ENCODE measurements around the gene HOXD12.

The HOXD12 gene

DNA sequence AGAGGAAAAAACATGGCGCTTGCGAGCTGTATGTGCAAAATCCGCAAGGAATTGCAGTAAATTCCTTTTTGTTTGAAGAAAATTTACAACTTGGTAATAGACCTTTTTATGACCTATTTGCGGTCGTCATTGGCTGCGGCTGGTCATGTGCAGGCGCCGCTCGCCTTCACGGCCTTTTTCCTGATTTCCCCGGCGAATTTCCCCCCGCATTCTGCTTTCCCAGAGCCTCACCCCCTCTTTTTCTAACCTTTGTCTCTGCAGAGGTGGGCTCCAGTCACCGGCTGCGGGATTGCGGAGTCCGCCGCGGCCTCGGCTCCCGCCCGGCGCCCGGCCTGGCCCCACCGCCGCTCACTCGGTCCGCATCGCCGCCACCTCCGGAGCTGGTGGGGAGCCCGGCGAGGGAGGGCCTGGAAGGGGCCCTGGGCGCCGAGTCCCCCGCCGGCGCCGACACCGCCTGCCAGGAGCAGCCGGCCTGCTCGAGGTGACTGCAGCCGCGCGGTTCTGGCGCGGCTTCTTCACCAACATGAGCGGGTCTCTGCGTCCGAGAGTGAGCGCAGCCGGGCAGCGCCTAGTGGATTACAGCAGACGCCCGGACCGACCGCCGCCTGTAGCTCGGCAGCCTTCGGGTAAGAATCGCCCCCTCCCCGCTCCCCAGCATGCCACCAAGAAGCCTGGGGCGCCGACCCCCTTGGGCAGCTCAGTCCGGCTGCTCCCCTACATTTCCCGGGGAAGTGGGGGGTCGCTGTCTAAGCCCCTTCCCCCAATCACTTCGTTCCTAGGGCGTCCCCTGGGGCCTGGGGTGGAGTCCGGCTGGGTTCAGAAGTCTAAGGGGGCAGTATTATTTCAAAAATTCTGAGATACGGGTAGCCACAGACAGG, 37.0 kb downstream of the HOXD12 start:
- no peak for DNase-seq

DNA sequence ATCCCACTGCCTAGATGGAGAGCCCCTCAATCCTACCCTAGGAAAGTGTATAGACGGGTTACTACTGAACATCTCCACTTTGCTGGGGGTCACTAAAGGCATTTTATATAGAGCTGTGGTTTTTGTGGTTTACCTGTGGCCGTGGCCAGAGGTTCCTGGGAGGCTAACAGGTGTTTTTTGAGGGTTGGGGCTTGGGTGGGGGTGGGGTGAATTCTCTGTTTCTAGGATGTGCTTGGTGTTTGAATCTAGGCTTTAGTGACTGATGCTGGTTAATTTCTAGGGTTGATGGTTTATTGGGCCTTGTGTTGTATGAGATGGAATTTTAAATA, 37.6 kb downstream of the HOXD12 start:
- no peak for DNase-seq

DNA sequence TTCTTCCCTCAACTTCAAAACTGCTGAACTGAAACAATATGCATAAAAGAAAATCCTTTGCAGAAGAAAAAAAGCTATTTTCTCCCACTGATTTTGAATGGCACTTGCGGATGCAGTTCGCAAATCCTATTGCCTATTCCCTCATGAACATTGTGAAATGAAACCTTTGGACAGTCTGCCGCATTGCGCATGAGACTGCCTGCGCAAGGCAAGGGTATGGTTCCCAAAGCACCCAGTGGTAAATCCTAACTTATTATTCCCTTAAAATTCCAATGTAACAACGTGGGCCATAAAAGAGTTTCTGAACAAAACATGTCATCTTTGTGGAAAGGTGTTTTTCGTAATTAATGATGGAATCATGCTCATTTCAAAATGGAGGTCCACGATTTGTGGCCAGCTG, 38.3 kb downstream of the HOXD12 start:
- no peak for DNase-seq

DNA sequence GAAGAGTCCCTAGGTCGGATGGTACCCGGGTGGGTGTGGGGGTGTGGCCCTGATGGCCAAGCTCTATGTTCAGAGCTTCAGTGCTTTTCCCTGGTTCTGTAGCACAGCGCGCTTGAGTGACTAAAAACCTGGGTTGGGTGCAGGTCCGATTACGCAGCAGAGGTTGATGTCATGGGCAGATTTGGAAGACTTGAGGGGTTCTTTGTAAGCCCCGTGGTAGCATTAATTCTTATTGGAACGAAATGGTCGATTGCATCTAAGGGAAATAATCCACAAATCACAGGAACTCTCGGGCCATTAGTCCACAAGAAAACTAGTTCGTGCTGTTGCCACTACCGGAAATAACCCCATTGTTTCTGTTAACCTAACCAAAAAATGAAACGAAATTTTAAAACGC, 38.9 kb downstream of the HOXD12 start:
- no peak for DNase-seq

GRCh38 chr2:176138923-176139660, 39.5 kb downstream of the HOXD12 start:
- no peak for DNase-seq

DNA sequence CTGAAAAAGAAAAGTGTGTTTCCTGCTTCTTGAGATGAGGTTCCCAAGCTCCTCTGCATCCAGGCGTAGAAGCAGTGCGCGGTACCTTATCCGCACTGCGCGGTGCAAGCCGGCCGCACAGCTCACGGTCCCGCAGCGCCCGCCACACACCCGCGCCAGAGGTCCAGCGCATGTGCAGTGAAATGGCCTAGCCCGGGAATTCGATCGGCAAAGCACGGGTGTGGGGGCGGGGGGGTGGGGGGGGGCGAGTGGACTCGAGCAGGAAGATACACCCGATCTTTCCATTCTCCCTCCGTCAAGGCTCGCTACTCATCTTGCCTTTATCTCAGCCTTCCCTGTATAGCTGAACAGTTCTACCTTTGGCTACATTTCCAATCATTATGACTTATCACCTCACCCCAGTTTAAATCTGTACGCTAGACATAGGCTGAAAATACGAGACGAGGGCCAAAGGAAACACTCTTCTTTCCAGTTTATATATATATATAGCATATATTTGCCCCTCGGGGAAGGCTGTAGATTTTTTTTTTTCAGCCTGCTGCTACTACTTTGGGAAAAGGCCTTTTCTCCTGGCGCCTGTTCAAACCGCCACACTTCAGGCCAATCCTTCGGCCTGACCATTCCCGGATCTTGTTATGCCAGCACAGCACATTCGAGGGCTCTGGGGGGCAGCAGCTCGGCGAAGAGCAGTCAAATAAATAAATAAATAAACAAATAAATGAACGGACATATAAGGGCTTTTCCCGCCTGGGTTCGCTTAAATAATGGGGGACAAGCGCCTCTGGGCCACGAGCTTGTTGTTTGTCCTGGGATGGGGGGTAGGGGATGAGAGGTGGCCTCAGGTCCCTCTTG, 40.3 kb downstream of the HOXD12 start:
- DNase-seq, result no peak

DNA sequence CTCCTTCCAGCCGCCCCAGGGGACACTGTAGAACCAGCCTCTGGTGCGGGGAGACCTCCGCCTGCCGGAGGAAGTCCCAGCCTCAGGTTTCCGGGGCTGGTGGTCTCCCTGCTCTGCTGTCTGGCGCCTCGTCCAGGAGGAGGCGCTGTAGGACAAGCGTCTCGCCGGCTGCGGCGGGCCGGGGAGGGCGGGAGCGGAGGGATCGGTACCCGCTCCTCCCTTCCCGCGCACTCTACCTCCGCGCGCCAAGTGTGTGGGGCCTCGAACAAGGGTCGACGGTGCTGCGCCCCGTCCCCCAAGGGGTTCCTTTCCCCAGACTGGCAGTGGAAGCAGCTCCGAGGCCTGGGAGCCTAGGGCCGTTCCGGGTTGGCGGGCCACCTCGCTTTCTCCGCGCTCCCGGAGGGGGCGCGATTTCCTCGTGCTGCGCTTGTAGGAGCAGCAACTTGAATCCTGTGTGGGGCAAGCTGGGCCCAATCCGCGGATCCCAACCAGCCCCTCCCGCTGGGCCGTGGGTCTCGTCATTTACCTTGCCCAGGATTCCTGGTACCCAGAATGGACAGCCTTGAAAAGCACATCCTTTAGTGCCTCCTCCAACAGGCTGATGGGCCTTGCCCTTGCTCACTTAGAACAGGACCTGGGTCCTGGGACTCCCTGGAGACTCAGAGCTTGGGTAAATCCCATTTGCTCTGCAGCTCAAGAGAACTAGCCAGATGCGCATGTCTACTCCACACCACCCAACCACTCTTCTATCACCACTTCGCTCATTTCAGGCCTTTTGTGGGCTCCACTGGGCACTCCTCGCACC, 41.1 kb downstream of the HOXD12 start:
- peak; percentile 23 for DNase-seq

- DNase-seq, result no peak
Measured at GRCh38 chr2:176142281-176142680, 42.7 kb downstream of the HOXD12 start.

DNA sequence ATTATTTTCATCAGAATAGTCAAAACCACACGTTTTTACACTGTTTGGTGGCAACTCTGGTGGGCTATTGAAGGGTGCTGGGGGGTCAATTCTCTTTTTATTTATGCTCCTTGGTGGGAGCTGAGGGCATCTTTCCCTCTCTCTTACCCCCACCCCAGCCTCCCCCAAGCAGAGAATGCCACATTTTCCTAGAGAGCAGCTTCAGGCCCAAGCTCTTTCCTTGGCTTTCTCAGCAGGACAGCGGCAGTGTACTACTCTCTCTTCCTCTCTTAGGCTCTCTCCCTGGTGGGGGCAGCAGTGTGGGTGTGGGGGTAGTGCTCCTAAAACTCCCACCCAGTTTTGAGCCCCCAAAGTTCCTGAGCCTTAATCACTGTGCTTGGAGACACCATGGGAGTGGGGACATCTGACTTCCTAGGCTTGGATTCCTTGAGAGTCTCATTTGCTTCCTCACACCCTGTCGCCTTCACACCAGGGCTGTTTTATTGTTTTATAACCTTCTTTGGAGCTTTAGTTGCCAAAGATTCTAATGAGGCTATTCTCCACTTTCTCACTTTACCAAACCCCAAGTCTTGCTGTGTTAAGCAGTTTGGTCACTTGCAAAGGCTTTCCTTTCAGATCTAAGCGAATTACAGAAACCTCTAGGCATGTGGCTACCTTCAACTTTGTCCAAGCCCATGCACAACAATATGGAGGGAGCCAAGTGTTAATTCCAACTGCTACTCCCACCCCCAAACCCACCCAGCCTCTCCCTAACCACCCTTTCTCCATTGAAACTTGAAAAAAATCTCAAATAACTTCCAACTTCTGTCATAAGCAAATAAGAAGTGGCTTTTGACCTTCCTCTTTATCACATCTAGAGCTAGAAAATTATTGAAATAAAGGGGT, 45.7 kb downstream of the HOXD12 start:
- DNase-seq, result no peak

DNA sequence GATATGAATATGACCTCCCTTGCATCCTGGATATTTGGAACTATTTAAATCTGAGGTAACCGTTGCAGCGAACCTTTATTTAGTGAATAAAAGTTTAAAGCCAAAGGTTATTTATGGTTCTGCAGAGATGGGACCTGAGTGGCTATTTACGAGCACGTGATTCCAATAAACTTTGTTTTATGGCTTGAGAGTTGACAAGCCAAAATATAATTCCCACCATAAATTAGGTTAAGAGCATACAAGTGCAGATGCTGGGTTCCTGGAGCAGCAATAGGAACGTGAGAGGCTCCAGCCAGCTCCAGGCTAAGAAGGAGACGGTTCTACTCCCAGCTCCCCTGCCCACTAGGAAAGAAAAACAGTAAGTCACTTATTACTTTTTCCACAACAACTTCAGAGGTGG, 46.5 kb downstream of the HOXD12 start:
- no peak for DNase-seq

GRCh38 chr2:176146645-176147044, 47.0 kb downstream of the HOXD12 start:
- no peak for DNase-seq

- no peak for DNase-seq
Measured at GRCh38 chr2:176147210-176147799, 47.7 kb downstream of the HOXD12 start.

GRCh38 chr2:176147800-176148496, 48.4 kb downstream of the HOXD12 start:
- DNase-seq, result no peak

- DNase-seq, result no peak
Measured at GRCh38 chr2:176148751-176149421, 49.3 kb downstream of the HOXD12 start.

DNA sequence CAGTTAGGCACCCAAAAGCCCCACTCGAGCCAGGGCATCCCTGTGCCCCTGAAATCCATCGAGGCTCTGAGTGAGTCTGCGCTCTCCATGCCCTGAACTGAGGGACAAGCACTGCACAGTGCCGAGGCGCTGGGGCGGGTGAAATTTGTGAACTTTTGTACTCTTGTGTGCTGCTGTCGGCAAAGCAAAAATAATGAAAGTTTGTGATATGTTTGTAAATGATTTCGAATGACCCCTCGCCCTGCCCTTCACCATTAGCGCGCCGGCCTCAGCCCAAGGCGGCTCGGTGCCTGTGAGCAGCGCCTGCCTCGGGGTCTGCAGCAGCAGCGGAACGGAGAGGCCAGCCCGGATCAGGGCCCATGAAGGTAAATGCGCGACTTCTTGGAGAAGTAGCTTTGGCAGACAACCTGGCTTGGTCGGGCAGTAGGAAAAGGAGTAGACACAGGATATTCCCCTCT, 49.9 kb downstream of the HOXD12 start:
- DNase-seq, result no peak

DNA sequence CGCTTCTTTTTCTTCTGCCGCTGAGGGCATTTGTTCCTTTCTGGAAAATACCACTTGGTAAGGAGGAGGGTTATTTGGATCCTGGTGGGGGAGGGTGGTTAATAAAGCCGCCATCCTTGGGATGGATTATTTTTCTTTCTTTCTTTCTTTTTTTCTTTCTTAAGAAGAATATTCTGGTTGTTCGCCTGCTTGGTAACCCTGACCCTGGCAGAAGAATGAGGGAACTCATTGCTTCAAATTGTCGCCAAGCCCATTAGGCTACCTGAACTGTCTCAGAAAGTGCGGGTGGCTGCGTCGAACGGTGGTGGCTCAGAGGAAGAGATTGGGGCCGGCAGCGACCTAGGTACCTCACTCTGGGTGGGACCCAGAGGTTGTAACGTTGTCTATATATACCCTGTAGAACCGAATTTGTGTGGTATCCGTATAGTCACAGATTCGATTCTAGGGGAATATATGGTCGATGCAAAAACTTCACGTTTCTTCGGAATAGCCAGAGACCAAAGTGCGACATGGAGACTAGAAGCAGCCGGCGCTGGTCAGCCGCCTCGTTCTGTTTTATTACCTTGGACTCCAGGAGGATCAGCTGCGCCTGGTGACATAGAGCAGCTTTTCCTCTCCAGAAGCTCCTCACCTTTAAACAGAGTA, 50.5 kb downstream of the HOXD12 start:
- no peak for DNase-seq

GRCh38 chr2:176150584-176151441, 51.2 kb downstream of the HOXD12 start:
- DNase-seq, result no peak

Measured in GF-D8 (cell line).